K562 (cell line): ENCODE measurements around the gene FCHO2. TPM values are rescaled to one million over a fixed set of nuclear protein-coding genes. Genes with fewer than 3 reads are reported as not detected.
"Not testable (repeated sequence)": the region's sequence is repeated elsewhere in the genome, so short reads cannot be mapped to it uniquely, and the experiment has no call there.

Experiments used
- ATAC-seq: fragments of 200-7000 bp; cut with Tn5 transposase; 3 replicates; pipeline ENCODE4 v1.9.1; 2020; ENCODE audit warnings: moderate library complexity
- BruUV-seq: library from RNA; stranded (reverse); fragments of 400-500 nt; replicated peaks from 2 replicates; lab custom pipeline; 2021; lab: Mats Ljungman, UMichigan
- CTCF ChIA-PET: fragments of 300-600 bp; formaldehyde crosslinking; extraction: SDS; loops from one replicate; lab custom pipeline; 2021; ENCODE audit warnings: low intra/inter-chr PET ratio; lab: Yijun Ruan, JAX
- POLR2A ChIA-PET: fragments of 300-600, 350-650 bp; sonication (Branson Sonifier 250); formaldehyde crosslinking; extraction: SDS; loops from one replicate; lab custom pipeline; 2021; ENCODE audit warnings: antibody characterized with exemption, inconsistent platforms; lab: Yijun Ruan, JAX
- DNase-seq, 4 experiments: peaks; one replicate each; pipeline versions ENCODE4 v3.0.0 to v3.0.0-alpha.2; 2011 to 2018; ENCODE audit warnings: low spot score in 3 of 4, mixed read lengths in 3 of 4; ENCODE audit errors: extremely low read depth in 1 of 4
- FAIRE-seq: peaks from 2 replicates; lab custom pipeline; 2011; peaks lifted over from hg19 to GRCh38; lab: Jason Lieb, UNC
- H2AFZ ChIP-seq: 2 replicates; pipeline ENCODE4 v1.6.0; 2011; ENCODE audit warnings: low read depth, low read length, control low read depth, inconsistent platforms
- H3K27ac ChIP-seq: fragments of 200-600 bp; 3 replicates; pipeline ENCODE4 v1.8.0; 2011; ENCODE audit warnings: low read depth, mild to moderate bottlenecking, control low read depth, inconsistent platforms, low read length, moderate library complexity, mixed read lengths; ENCODE audit errors: extremely low read depth
- H3K27me3 ChIP-seq, 2 experiments: fragments of 300-600 bp in 1 of 2; 2 replicates in 1 of 2; 3 replicates in 1 of 2; pipeline versions ENCODE4 v1.6.0 to v1.8.0; 2011; ENCODE audit warnings: inconsistent platforms in 2 of 2, low read length in 2 of 2, mild to moderate bottlenecking in 1 of 2, mixed read lengths in 1 of 2, moderate library complexity in 1 of 2; ENCODE audit not compliant: control insufficient read depth in 2 of 2, insufficient read depth in 2 of 2
- H3K36me3 ChIP-seq: fragments of 300-600 bp; 3 replicates; pipeline ENCODE4 v1.8.0; 2011; ENCODE audit warnings: mild to moderate bottlenecking, low read length, inconsistent platforms; ENCODE audit not compliant: control insufficient read depth, insufficient read depth
- H3K4me1 ChIP-seq, 2 experiments: fragments of 200-600 bp in 1 of 2; replicated peaks in 1 of 2; 2 replicates in 1 of 2; 3 replicates in 1 of 2; pipeline versions ENCODE4 v1.5.1 to v1.8.0; 2011; ENCODE audit warnings: inconsistent platforms in 2 of 2, low read length in 2 of 2, mild to moderate bottlenecking in 1 of 2, mixed read lengths in 1 of 2, moderate library complexity in 1 of 2; ENCODE audit not compliant: control insufficient read depth in 2 of 2, insufficient read depth in 2 of 2
- H3K4me2 ChIP-seq: 2 replicates; pipeline ENCODE4 v1.6.1; 2011; ENCODE audit warnings: low read length, control low read depth, inconsistent platforms, mixed read lengths; ENCODE audit not compliant: insufficient read depth
- H3K4me3 ChIP-seq: fragments of 200-600 bp; sonication (generic), shearing (Covaris generic); 2 replicates; pipeline ENCODE4 v1.5.1; 2016; ENCODE audit warnings: control low read depth, inconsistent platforms
- H3K79me2 ChIP-seq: fragments of 200-600 bp; 3 replicates; pipeline ENCODE4 v1.8.0; 2011; ENCODE audit warnings: low read length, inconsistent platforms; ENCODE audit not compliant: control insufficient read depth, insufficient read depth
- H3K9ac ChIP-seq, 2 experiments: 2 replicates each; pipeline versions ENCODE4 v1.6.0 to v1.6.1; 2011; ENCODE audit warnings: low read depth in 2 of 2, low read length in 2 of 2, control low read depth in 1 of 2, inconsistent platforms in 1 of 2, mild to moderate bottlenecking in 1 of 2, mixed read lengths in 1 of 2; ENCODE audit not compliant: insufficient read depth in 1 of 2
- H3K9me1 ChIP-seq: one replicate; pipeline ENCODE4 v1.6.0; 2011; ENCODE audit warnings: inconsistent platforms, mild to moderate bottlenecking, low read length, moderate library complexity; ENCODE audit not compliant: control insufficient read depth, insufficient read depth
- H3K9me3 ChIP-seq: replicated peaks from 2 replicates; pipeline ENCODE4 v1.5.1; 2011; ENCODE audit warnings: low read depth, low read length, inconsistent platforms; ENCODE audit not compliant: control insufficient read depth, insufficient read depth
- H4K20me1 ChIP-seq: replicated peaks from 2 replicates; pipeline ENCODE4 v1.6.1; 2011; ENCODE audit warnings: low read length, inconsistent platforms, mixed read lengths; ENCODE audit not compliant: control insufficient read depth, insufficient read depth
- PKNOX1 ChIP-seq: fragments of 450-650 bp; IDR thresholded peaks from 2 replicates; pipeline ENCODE4 v1.6.1; 2016
- ZNF354B ChIP-seq: fragments of 250-450 bp; sonication (Bioruptor Pico); IDR thresholded peaks from 2 replicates; pipeline ENCODE4 v1.4.0; 2020
- ZNF507 ChIP-seq: conservative IDR thresholded peaks from 2 replicates; pipeline ENCODE4 v1.6.1; 2017; ENCODE audit warnings: missing genetic modification characterization, missing compliant biosample characterization
- WGBS: fragments of 100-300 bp; shearing (Covaris generic); methylation state at CpG from one replicate; pipeline ENCODE4 v1.1.6; 2016; ENCODE audit warnings: low coverage, mixed read lengths; ENCODE audit not compliant: insufficient coverage; ENCODE audit errors: missing lambda C conversion rate; 5-methylcytosine and 5-hydroxymethylcytosine counted together
- in situ Hi-C: fragments of 300-500 bp; cut with MboI; formaldehyde crosslinking; loops from 4 replicates; pipeline ENCODE4 v1.15.0; 2018; ENCODE audit warnings: inconsistent platforms, mixed read lengths
- intact Hi-C: fragments of 100-400 bp; cut with micrococcal nuclease; formaldehyde crosslinking; loops from 2 replicates; pipeline ENCODE4 v1.14.2; 2022
- polyA plus RNA-seq, 8 experiments: library from polyadenylated mRNA; depleted of rRNA in 4 of 8; stranded (reverse) in 5 of 8; unstranded in 3 of 8; fragments of >200 nt; fragmentation: Nextera tagmentation in 2 of 8; fragmentation: Illumina TruSeq in 1 of 8; extraction: Ambion mirVana in 2 of 8; extraction: Trizol in 1 of 8; gene quantifications; 2 replicates each; pipeline versions ENCODE4 v1.2.1 to v1.2.3, GENCODE V29; 2011 to 2014; ENCODE audit warnings: inconsistent platforms in 1 of 8, missing spikeins in 1 of 8
- total RNA-seq, 7 experiments: library from RNA; depleted of rRNA in 6 of 7; stranded (reverse); fragments of >200 nt in 6 of 7; fragmentation: Illumina TruSeq in 2 of 7; extraction: Trizol in 2 of 7; gene quantifications; 2 replicates each; pipeline versions ENCODE4 v1.2.1 to v1.2.3, GENCODE V29; 2011 to 2021; ENCODE audit warnings: low replicate concordance in 1 of 7

The FCHO2 gene
- total and polyA plus RNA-seq, 9 of the 15 experiments (the other 6 are each of a cell fraction or from before 2014, with no cell fraction given), result 4.4 to 13.4 (median 8.3) TPM

DNA sequence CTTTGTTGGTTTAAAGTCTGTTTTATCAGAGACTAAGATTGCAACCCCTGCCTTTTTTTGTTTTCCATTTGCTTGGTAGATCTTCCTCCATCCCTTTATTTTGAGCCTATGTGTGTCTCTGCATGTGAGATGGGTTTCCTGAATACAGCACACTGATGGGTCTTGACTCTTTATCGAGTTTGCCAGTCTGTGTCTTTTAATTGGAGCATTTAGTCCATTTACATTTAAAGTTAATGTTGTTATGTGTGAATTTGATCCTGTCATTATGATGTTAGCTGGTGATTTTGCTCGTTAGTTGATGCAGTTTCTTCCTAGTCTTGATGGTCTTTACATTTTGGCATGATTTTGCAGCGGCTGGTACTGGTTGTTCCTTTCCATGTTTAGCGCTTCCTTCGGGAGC lies 18.6 kb downstream of the FCHO2 start:
- H3K36me3 ChIP-seq, H3K4me2 ChIP-seq, H3K79me2 ChIP-seq, DNase-seq, intact Hi-C loops, FAIRE-seq, in situ Hi-C loops, POLR2A ChIA-PET, H2AFZ ChIP-seq, H3K27ac ChIP-seq, CTCF ChIA-PET, BruUV-seq, H3K4me3 ChIP-seq, H3K9me3 ChIP-seq, H3K4me1 ChIP-seq, H3K9ac ChIP-seq, H3K9me1 ChIP-seq, H3K27me3 ChIP-seq, H4K20me1 ChIP-seq, ATAC-seq: not testable (repeated sequence)
- WGBS, result 68% methylated on average over 4 of the region's 5 CpGs
- TF ChIP-seq ZNF507 (tag), result peak; percentile 92
- peak; percentile 56; the same call in 1 of the 2 replicates for TF ChIP-seq ZNF354B (CRISPR knock-in tag)
- TF ChIP-seq, all 486 proteins: peak for 2; not testable (repeated sequence) for 484

DNA sequence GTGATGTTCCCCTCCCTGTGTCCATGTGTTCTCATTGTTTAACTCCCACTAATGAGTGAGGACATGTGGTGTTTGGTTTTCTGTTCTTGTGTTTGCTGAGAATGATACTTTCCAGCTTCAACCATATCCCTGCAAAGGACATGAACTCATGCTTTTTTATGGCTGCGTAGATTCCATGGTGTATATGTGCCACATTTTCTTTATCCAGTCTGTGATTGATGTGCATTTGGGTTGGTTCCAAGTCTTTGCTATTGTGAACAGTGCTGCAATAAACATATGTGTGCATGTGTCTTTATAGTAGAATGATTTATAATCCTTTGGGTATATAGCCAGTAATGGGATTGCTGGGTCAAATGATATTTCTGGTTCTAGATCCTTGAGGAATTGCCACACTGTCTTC lies 21.0 kb downstream of the FCHO2 start:
- H3K27ac ChIP-seq, H3K9me3 ChIP-seq, H2AFZ ChIP-seq, H3K79me2 ChIP-seq, H3K9me1 ChIP-seq, CTCF ChIA-PET, H3K36me3 ChIP-seq, H3K27me3 ChIP-seq, FAIRE-seq, in situ Hi-C loops, H3K9ac ChIP-seq, ATAC-seq, intact Hi-C loops, H4K20me1 ChIP-seq, DNase-seq, BruUV-seq, H3K4me1 ChIP-seq, H3K4me2 ChIP-seq, H3K4me3 ChIP-seq: not testable (repeated sequence)
- POLR2A ChIA-PET, result interaction anchor here (0.9 kb wide), 1 partner anchor 11 kb away, joined by 3 read pairs; no protein-coding TSS in a partner anchor
- TF ChIP-seq PKNOX1, result 0 out of 2 replicates have a peak, but pooled peaks have one; percentile 4
- 76% methylated on average over 1 of the region's 1 CpG for WGBS
